Neural cell (in vitro differentiated cells): ENCODE data around the gene KSR2. TPM values are rescaled to one million over a fixed set of nuclear protein-coding genes. Genes with fewer than 3 reads are reported as not detected.

Source experiments
- H2AFZ ChIP-seq: fragments of 200-600, 300-800 bp; sonication (generic), shearing (Covaris generic); 2 replicates; pipeline ENCODE4 v1.6.0; 2014; ENCODE audit warnings: low read depth, mild to moderate bottlenecking, antibody characterized with exemption, low read length, moderate library complexity
- H3F3A ChIP-seq: fragments of 200-600 bp; shearing (Covaris generic); 2 replicates; pipeline ENCODE4 v1.6.1; 2016; ENCODE audit warnings: mild to moderate bottlenecking, moderate library complexity, mixed read lengths, antibody characterized with exemption, low read length; ENCODE audit not compliant: insufficient read depth, poor library complexity, severe bottlenecking
- H3K27ac ChIP-seq: fragments of 200-600, 300-800 bp; sonication (generic), shearing (Covaris generic); 2 replicates; pipeline ENCODE4 v1.5.1; 2014; ENCODE audit warnings: mild to moderate bottlenecking, low read length, moderate library complexity
- H3K27me3 ChIP-seq: fragments of 300-800, 200-600 bp; sonication (generic), shearing (Covaris generic); 2 replicates; pipeline ENCODE4 v1.6.0; 2014; ENCODE audit warnings: mild to moderate bottlenecking, low read depth, low read length, moderate library complexity; ENCODE audit not compliant: insufficient read depth
- H3K36me3 ChIP-seq: fragments of 300-800, 200-600 bp; sonication (generic), shearing (Covaris generic); 2 replicates; pipeline ENCODE4 v1.5.1; 2014; ENCODE audit warnings: mild to moderate bottlenecking, antibody characterized with exemption, low read length, moderate library complexity; ENCODE audit not compliant: insufficient read depth
- H3K4me2 ChIP-seq: fragments of 300-800, 200-600 bp; sonication (generic), shearing (Covaris generic); 2 replicates; pipeline ENCODE4 v1.6.0; 2014; ENCODE audit warnings: mild to moderate bottlenecking, low read length
- H3K4me3 ChIP-seq: fragments of 300-800, 200-600 bp; sonication (generic), shearing (Covaris generic); 2 replicates; pipeline ENCODE4 v1.5.1; 2014; ENCODE audit warnings: mild to moderate bottlenecking, low read length, moderate library complexity
- H3K79me2 ChIP-seq: fragments of 200-600 bp; shearing (Covaris generic); replicated peaks from 2 replicates; pipeline ENCODE4 v1.6.0; 2014; ENCODE audit warnings: mild to moderate bottlenecking, low read length, moderate library complexity; ENCODE audit not compliant: insufficient read depth
- H3K9ac ChIP-seq: fragments of 300-800, 200-600 bp; sonication (generic), shearing (Covaris generic); 2 replicates; pipeline ENCODE4 v1.6.1; 2016; ENCODE audit warnings: mild to moderate bottlenecking, low read length, mixed read lengths
- H3K9me2 ChIP-seq: fragments of 200-600 bp; shearing (Covaris generic); 2 replicates; pipeline ENCODE4 v1.6.1; 2016; ENCODE audit warnings: mild to moderate bottlenecking, low read length, mixed read lengths; ENCODE audit not compliant: insufficient read depth
- H3K9me3 ChIP-seq: fragments of 200-600, 300-800 bp; sonication (generic), shearing (Covaris generic); 2 replicates; pipeline ENCODE4 v1.6.1; 2016; ENCODE audit warnings: mild to moderate bottlenecking, mixed run types, low read length, moderate library complexity, mixed read lengths
- H4K20me1 ChIP-seq: fragments of 200-600 bp; shearing (Covaris generic); 2 replicates; pipeline ENCODE4 v1.6.1; 2016; ENCODE audit warnings: mild to moderate bottlenecking, mixed run types; ENCODE audit not compliant: insufficient read depth
- CTCF ChIP-seq: fragments of 450-650 bp; IDR thresholded peaks from 2 replicates; pipeline ENCODE4 v1.5.1; 2014; ENCODE audit warnings: antibody characterized with exemption, mild to moderate bottlenecking, moderate library complexity; ENCODE audit not compliant: poor library complexity, severe bottlenecking
- EP300 ChIP-seq: fragments of 450-650 bp; conservative IDR thresholded peaks from 2 replicates; pipeline ENCODE4 v1.6.1; 2014; ENCODE audit warnings: antibody characterized with exemption, mild to moderate bottlenecking, moderate library complexity; ENCODE audit not compliant: poor library complexity, severe bottlenecking
- EZH2 ChIP-seq: fragments of 200-600, 300-800 bp; shearing (Covaris generic), sonication (generic); IDR thresholded peaks from 2 replicates; pipeline ENCODE4 v1.6.1; 2014; ENCODE audit warnings: antibody characterized with exemption, low read length, borderline replicate concordance, mild to moderate bottlenecking; ENCODE audit not compliant: insufficient read depth, poor library complexity, severe bottlenecking
- MXI1 ChIP-seq: fragments of 450-650 bp; conservative IDR thresholded peaks from 2 replicates; pipeline ENCODE4 v1.6.1; 2014; ENCODE audit warnings: antibody characterized with exemption, mild to moderate bottlenecking; ENCODE audit not compliant: poor library complexity, severe bottlenecking
- POLR2AphosphoS5 ChIP-seq: IDR thresholded peaks from 2 replicates; pipeline ENCODE4 v1.6.1; 2012
- RAD21 ChIP-seq: fragments of 450-650 bp; conservative IDR thresholded peaks from 2 replicates; pipeline ENCODE4 v1.6.1; 2014; ENCODE audit warnings: antibody characterized with exemption, mild to moderate bottlenecking, moderate library complexity
- REST ChIP-seq: IDR thresholded peaks from 2 replicates; pipeline ENCODE4 v1.6.1; 2012; ENCODE audit warnings: borderline replicate concordance
- SMC3 ChIP-seq: fragments of 450-650 bp; conservative IDR thresholded peaks from 2 replicates; pipeline ENCODE4 v1.6.1; 2014; ENCODE audit warnings: antibody characterized with exemption, mild to moderate bottlenecking, moderate library complexity; ENCODE audit not compliant: poor library complexity
- TAF1 ChIP-seq: IDR thresholded peaks from 2 replicates; pipeline ENCODE4 v1.6.1; 2012; ENCODE audit warnings: low read depth
- polyA plus RNA-seq: library from polyadenylated mRNA; depleted of rRNA; stranded (reverse); fragments of >200 nt; gene quantifications from 2 replicates; pipeline ENCODE4 v1.2.3, GENCODE V29; 2014

The KSR2 gene
- polyA plus RNA-seq, 1 donor from 2014 or later: 3.0 TPM

- no peak overlapping the region for H3K27ac ChIP-seq
- H3K4me3 ChIP-seq: no peak overlapping the region
- H3K9me3 ChIP-seq: no peaks in the 10 kb centered on the region
- no peaks in the 10 kb centered on the region for H3K79me2 ChIP-seq
- no peak for TF ChIP-seq SMC3
- no peaks in the 10 kb centered on the region for H3F3A ChIP-seq
- no peak overlapping the region for H2AFZ ChIP-seq
- H3K4me2 ChIP-seq: no peak overlapping the region
- no peaks in the 10 kb centered on the region for H3K36me3 ChIP-seq
- no peaks in the 10 kb centered on the region for H3K9me2 ChIP-seq
- no peaks in the 10 kb centered on the region for H3K27me3 ChIP-seq
- no peaks in the 10 kb centered on the region for H4K20me1 ChIP-seq
- no peak overlapping the region for H3K9ac ChIP-seq
Measured at GRCh38 chr12:117980616-117981015, 11.8 kb upstream of the KSR2 start.

DNA sequence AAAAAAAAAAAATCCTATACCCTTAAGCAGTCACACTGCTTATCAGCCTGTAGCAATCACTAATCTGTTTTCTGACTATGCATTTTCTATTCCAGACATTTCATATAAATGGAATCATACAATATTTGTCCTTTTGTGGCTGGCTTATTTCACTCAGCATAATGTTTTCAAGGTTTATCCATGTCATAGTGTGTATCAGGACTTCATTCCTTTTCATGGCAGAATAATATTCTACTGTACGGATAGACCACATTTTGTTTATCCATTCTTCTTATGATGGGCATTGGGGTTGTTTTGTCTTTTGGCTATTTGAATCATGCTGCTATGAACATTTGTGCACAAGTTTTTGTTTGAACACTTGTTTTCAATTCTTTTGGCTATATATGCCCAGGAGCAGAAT is 8.6 kb upstream of the KSR2 start:
- H3K9ac ChIP-seq: no peak overlapping the region
- no peaks in the 10 kb centered on the region for H3K27me3 ChIP-seq
- no peaks in the 10 kb centered on the region for H3K36me3 ChIP-seq
- H3K9me3 ChIP-seq: no peaks in the 10 kb centered on the region
- no peak overlapping the region for H3K4me3 ChIP-seq
- H3K79me2 ChIP-seq: no peaks in the 10 kb centered on the region
- H2AFZ ChIP-seq: no peak overlapping the region
- H4K20me1 ChIP-seq: no peaks in the 10 kb centered on the region
- H3K9me2 ChIP-seq: no peaks in the 10 kb centered on the region
- no peak for TF ChIP-seq TAF1
- TF ChIP-seq EP300: no peak
- no peak for TF ChIP-seq MXI1
- TF ChIP-seq SMC3: no peak
- no peak for TF ChIP-seq RAD21
- TF ChIP-seq REST: no peak
- no peak overlapping the region for H3K27ac ChIP-seq
- no peaks in the 10 kb centered on the region for H3F3A ChIP-seq
- no peak overlapping the region for H3K4me2 ChIP-seq

- H3K79me2 ChIP-seq: no peaks in the 10 kb centered on the region
- H3K9me3 ChIP-seq: peaks cover 4% of the 10 kb centered on the region
- no peaks in the 10 kb centered on the region for H3F3A ChIP-seq
- no peak overlapping the region for H3K9ac ChIP-seq
- H3K36me3 ChIP-seq: no peaks in the 10 kb centered on the region
- no peak overlapping the region for H3K4me3 ChIP-seq
- no peaks in the 10 kb centered on the region for H3K27me3 ChIP-seq
- no peak overlapping the region for H2AFZ ChIP-seq
- no peak overlapping the region for H3K27ac ChIP-seq
- TF ChIP-seq EZH2: no peak
- no peak for TF ChIP-seq CTCF
- TF ChIP-seq TAF1: no peak
- TF ChIP-seq SMC3: no peak
- TF ChIP-seq MXI1: no peak
- TF ChIP-seq EP300: no peak
- no peak for TF ChIP-seq REST
- TF ChIP-seq POLR2AphosphoS5: no peak
- no peak for TF ChIP-seq RAD21
- no peaks in the 10 kb centered on the region for H3K9me2 ChIP-seq
- H3K4me2 ChIP-seq: no peak overlapping the region
- no peaks in the 10 kb centered on the region for H4K20me1 ChIP-seq
Measured at GRCh38 chr12:117975006-117975405, 6.2 kb upstream of the KSR2 start.
